ENCODE measurements around the gene UNC5B. TPM values are rescaled to one million over a fixed set of nuclear protein-coding genes. Genes with fewer than 3 reads are reported as not detected.

UNC5B gene
- total and polyA plus RNA-seq, 7 experiments from 2014 or later = 0.08 TPM; not detected in 5

- no peak for ATAC-seq
- Mint-ChIP-seq H3K27me3 (peaks cover 4 to 9% (median 4%) of the 10 kb centered on the region in 5 donors), H3K4me3 (no peak overlapping the region), H3K27ac (no peak overlapping the region), H3K9me3 (peaks cover 0 to 2% (median 0%) of the 10 kb centered on the region in 11 donors), H3K4me1 (peaks cover 0 to 4% (median 0%) of the 10 kb centered on the region in 7 donors), H3K36me3 (no peaks in the 10 kb centered on the region)
- Histone ChIP-seq H3K36me3 (ENCODE audit: control insufficient read depth in 2 of 3, insufficient read depth in 3 of 3, low read length in 3 of 3) (no peaks in the 10 kb centered on the region), H3K4me3 (ENCODE audit: low read length) (no peak overlapping the region), H3K9me3 (ENCODE audit: control insufficient read depth in 2 of 3, low read length in 3 of 3) (no peaks in the 10 kb centered on the region), H3K4me1 (ENCODE audit: control insufficient read depth in 2 of 2, insufficient read depth in 2 of 2, low read length in 2 of 2) (no peaks in the 10 kb centered on the region), H3K27me3 (ENCODE audit: control insufficient read depth in 2 of 2, insufficient read depth in 2 of 2, low read length in 2 of 2) (no peaks in the 10 kb centered on the region), H3K27ac (ENCODE audit: low read depth, low read length) (no peak overlapping the region)
- intact Hi-C loops (cut with micrococcal nuclease) = no loop called here
- ChIA-PET POLR2A (no interaction called here), CTCF (interaction anchor here (1.0 to 1.7 kb wide), 3 partner anchors 262 to 401 kb away, joined by 3 to 6 read pairs (median 3); no protein-coding TSS in a partner anchor)
- DNase-seq = no peak
Observed at GRCh38 chr10:71306979-71307378, 94.6 kb downstream of the UNC5B start.

- Histone ChIP-seq H3K4me3 (ENCODE audit: low read length) (no peak overlapping the region), H3K9me3 (ENCODE audit: control insufficient read depth in 2 of 3, low read length in 3 of 3) (no peaks in the 10 kb centered on the region), H3K36me3 (ENCODE audit: control insufficient read depth in 2 of 3, insufficient read depth in 3 of 3, low read length in 3 of 3) (no peaks in the 10 kb centered on the region), H3K27ac (ENCODE audit: low read depth, low read length) (no peak overlapping the region), H3K27me3 (ENCODE audit: control insufficient read depth in 2 of 2, insufficient read depth in 2 of 2, low read length in 2 of 2) (no peaks in the 10 kb centered on the region), H3K4me1 (ENCODE audit: control insufficient read depth in 2 of 2, insufficient read depth in 2 of 2, low read length in 2 of 2) (no peaks in the 10 kb centered on the region)
- peaks cover 0 to 4% (median 0%) of the 10 kb centered on the region in 7 donors for H3K4me1 Mint-ChIP-seq
- ATAC-seq = no peak
- H3K36me3 Mint-ChIP-seq = no peaks in the 10 kb centered on the region
- H3K4me3 Mint-ChIP-seq = no peak overlapping the region
- peaks cover 4 to 9% (median 4%) of the 10 kb centered on the region in 5 donors for H3K27me3 Mint-ChIP-seq
- ChIA-PET POLR2A (no interaction called here), CTCF (interaction anchor here (0.6 to 1.7 kb wide), 4 partner anchors 106 to 400 kb away, joined by 3 to 6 read pairs (median 3); no protein-coding TSS in a partner anchor)
- no peaks in the 10 kb centered on the region for H3K9me3 Mint-ChIP-seq
- intact Hi-C loops (cut with micrococcal nuclease) = no loop called here
- no peak for DNase-seq
- H3K27ac Mint-ChIP-seq = no peak overlapping the region
Observed at GRCh38 chr10:71307469-71308085, 95.2 kb downstream of the UNC5B start.

- ChIA-PET CTCF (interaction anchor here (0.6 to 1.9 kb wide), 3 partner anchors 12 to 261 kb away, joined by 3 to 6 read pairs (median 3); no protein-coding TSS in a partner anchor), POLR2A (no interaction called here)
- no peaks in the 10 kb centered on the region for H3K9me3 ChIP-seq (ENCODE audit: control insufficient read depth in 2 of 3, low read length in 3 of 3)
- ATAC-seq = no peak
- Mint-ChIP-seq H3K9me3 (no peaks in the 10 kb centered on the region), H3K27me3 (peaks cover 1 to 14% (median 8%) of the 10 kb centered on the region in 5 donors), H3K4me3 (no peak overlapping the region), H3K27ac (no peak overlapping the region), H3K36me3 (no peaks in the 10 kb centered on the region), H3K4me1 (peaks cover 0 to 4% (median 0%) of the 10 kb centered on the region in 7 donors)
- intact Hi-C loops (cut with micrococcal nuclease) = no loop called here
- no peaks in the 10 kb centered on the region for H3K4me1 ChIP-seq (ENCODE audit: control insufficient read depth in 2 of 2, insufficient read depth in 2 of 2, low read length in 2 of 2)
- no peak overlapping the region for H3K4me3 ChIP-seq (ENCODE audit: low read length)
- no peaks in the 10 kb centered on the region for H3K36me3 ChIP-seq (ENCODE audit: control insufficient read depth in 2 of 3, insufficient read depth in 3 of 3, low read length in 3 of 3)
- H3K27me3 ChIP-seq (ENCODE audit: control insufficient read depth in 2 of 2, insufficient read depth in 2 of 2, low read length in 2 of 2) = no peaks in the 10 kb centered on the region
- H3K27ac ChIP-seq (ENCODE audit: low read depth, low read length) = no peak overlapping the region
- no peak for DNase-seq
Observed at GRCh38 chr10:71308244-71308643, 95.9 kb downstream of the UNC5B start.

GRCh38 chr10:71308985-71309384 is 96.6 kb downstream of the UNC5B start:
- no peak overlapping the region for H3K4me3 ChIP-seq (ENCODE audit: low read length)
- H3K4me3 Mint-ChIP-seq = no peak overlapping the region
- ChIA-PET POLR2A (no interaction called here), CTCF (interaction anchor here (0.7 to 1.9 kb wide), 4 partner anchors 11 to 342 kb away, joined by 3 to 6 read pairs (median 3); no protein-coding TSS in a partner anchor)
- ATAC-seq (no peak), DNase-seq (no peak)
- no peaks in the 10 kb centered on the region for H3K36me3 ChIP-seq (ENCODE audit: control insufficient read depth in 2 of 3, insufficient read depth in 3 of 3, low read length in 3 of 3)
- H3K27me3 Mint-ChIP-seq = peaks cover 0 to 18% (median 14%) of the 10 kb centered on the region in 5 donors
- H3K9me3 ChIP-seq (ENCODE audit: control insufficient read depth in 2 of 3, low read length in 3 of 3) = no peaks in the 10 kb centered on the region
- H3K27me3 ChIP-seq (ENCODE audit: control insufficient read depth in 2 of 2, insufficient read depth in 2 of 2, low read length in 2 of 2) = no peaks in the 10 kb centered on the region
- H3K36me3 Mint-ChIP-seq = no peaks in the 10 kb centered on the region
- H3K4me1 ChIP-seq (ENCODE audit: control insufficient read depth in 2 of 2, insufficient read depth in 2 of 2, low read length in 2 of 2) = no peaks in the 10 kb centered on the region
- H3K27ac Mint-ChIP-seq = no peak overlapping the region
- intact Hi-C loops (cut with micrococcal nuclease) = no loop called here
- H3K9me3 Mint-ChIP-seq = no peaks in the 10 kb centered on the region
- H3K27ac ChIP-seq (ENCODE audit: low read depth, low read length) = no peak overlapping the region
- H3K4me1 Mint-ChIP-seq = peaks cover 0 to 7% (median 0%) of the 10 kb centered on the region in 7 donors

GRCh38 chr10:71309919-71310318 is 97.5 kb downstream of the UNC5B start:
- CTCF ChIA-PET = interaction anchor here (1.9 kb wide), 1 partner anchor 259 kb away, joined by 6 read pairs; no protein-coding TSS in a partner anchor
- H3K4me3 ChIP-seq (ENCODE audit: low read length) = no peak overlapping the region
- H3K27ac ChIP-seq (ENCODE audit: low read depth, low read length) = no peak overlapping the region
- POLR2A ChIA-PET = no interaction called here
- H3K9me3 Mint-ChIP-seq = no peaks in the 10 kb centered on the region
- H3K36me3 Mint-ChIP-seq = no peaks in the 10 kb centered on the region
- DNase-seq = no peak
- peaks cover 0 to 16% (median 14%) of the 10 kb centered on the region in 5 donors for H3K27me3 Mint-ChIP-seq
- H3K36me3 ChIP-seq (ENCODE audit: control insufficient read depth in 2 of 3, insufficient read depth in 3 of 3, low read length in 3 of 3) = no peaks in the 10 kb centered on the region
- no peaks in the 10 kb centered on the region for H3K9me3 ChIP-seq (ENCODE audit: control insufficient read depth in 2 of 3, low read length in 3 of 3)
- intact Hi-C loops (cut with micrococcal nuclease) = loop anchor here in 1 of 2 donors (5.0 to 10.0 kb wide), 2 partner anchors 737 to 1045 kb away; partner anchors contain the start of gene DNAJB12
- no peak overlapping the region for H3K4me3 Mint-ChIP-seq
- H3K4me1 ChIP-seq (ENCODE audit: control insufficient read depth in 2 of 2, insufficient read depth in 2 of 2, low read length in 2 of 2) = no peaks in the 10 kb centered on the region
- no peaks in the 10 kb centered on the region for H3K27me3 ChIP-seq (ENCODE audit: control insufficient read depth in 2 of 2, insufficient read depth in 2 of 2, low read length in 2 of 2)
- ATAC-seq = no peak
- H3K27ac Mint-ChIP-seq = no peak overlapping the region
- peaks cover 0 to 10% (median 3%) of the 10 kb centered on the region in 7 donors for H3K4me1 Mint-ChIP-seq

- Mint-ChIP-seq H3K9me3 (no peaks in the 10 kb centered on the region), H3K4me1 (peaks cover 0 to 18% (median 4%) of the 10 kb centered on the region in 7 donors), H3K4me3 (no peak overlapping the region), H3K36me3 (no peaks in the 10 kb centered on the region), H3K27ac (no peak overlapping the region), H3K27me3 (peaks cover 0 to 16% (median 14%) of the 10 kb centered on the region in 5 donors)
- no peak for ATAC-seq
- H3K4me3 ChIP-seq (ENCODE audit: low read length) = no peak overlapping the region
- no peaks in the 10 kb centered on the region for H3K27me3 ChIP-seq (ENCODE audit: control insufficient read depth in 2 of 2, insufficient read depth in 2 of 2, low read length in 2 of 2)
- no peak for DNase-seq
- H3K9me3 ChIP-seq (ENCODE audit: control insufficient read depth in 2 of 3, low read length in 3 of 3) = no peaks in the 10 kb centered on the region
- H3K4me1 ChIP-seq (ENCODE audit: control insufficient read depth in 2 of 2, insufficient read depth in 2 of 2, low read length in 2 of 2) = no peaks in the 10 kb centered on the region
- ChIA-PET CTCF (interaction anchor here (0.8 to 5.6 kb wide), 5 partner anchors 258 to 500 kb away, joined by 3 to 64 read pairs (median 3); no protein-coding TSS in a partner anchor), POLR2A (no interaction called here)
- no peak overlapping the region for H3K27ac ChIP-seq (ENCODE audit: low read depth, low read length)
- intact Hi-C loops (cut with micrococcal nuclease) = loop anchor here in 1 of 2 donors (5.0 to 10.0 kb wide), 2 partner anchors 735 to 1043 kb away; partner anchors contain the start of gene DNAJB12
- H3K36me3 ChIP-seq (ENCODE audit: control insufficient read depth in 2 of 3, insufficient read depth in 3 of 3, low read length in 3 of 3) = no peaks in the 10 kb centered on the region
Observed at GRCh38 chr10:71312220-71312619, 99.8 kb downstream of the UNC5B start.

All from naive thymus-derived CD4-positive, alpha-beta T cell (primary cell).